Smooth muscle cell (in vitro differentiated cells): ENCODE measurements around the gene AMZ1. TPM values are rescaled to one million over a fixed set of nuclear protein-coding genes. Genes with fewer than 3 reads are reported as not detected.

Source experiments
- DNase-seq: peaks from one replicate; lab custom pipeline; 2025; ENCODE audit not compliant: unreplicated experiment; lab: John Stamatoyannopoulos, UW
- H2AFZ ChIP-seq: fragments of 200-600 bp; sonication (generic); 2 replicates; pipeline ENCODE4 v1.6.0; 2016; ENCODE audit warnings: antibody characterized with exemption, low read depth, mild to moderate bottlenecking
- H3F3A ChIP-seq: fragments of 200-600 bp; sonication (generic); 2 replicates; pipeline ENCODE4 v1.6.0; 2017; ENCODE audit warnings: antibody characterized with exemption, low read depth
- H3K27ac ChIP-seq: fragments of 200-600 bp; sonication (generic); 2 replicates; pipeline ENCODE4 v1.5.1; 2016; ENCODE audit warnings: low read depth, mild to moderate bottlenecking
- H3K27me3 ChIP-seq: fragments of 200-600 bp; sonication (generic); 2 replicates; pipeline ENCODE4 v1.6.1; 2016; ENCODE audit warnings: low read depth, mild to moderate bottlenecking
- H3K36me3 ChIP-seq: fragments of 200-600 bp; sonication (generic); 2 replicates; pipeline ENCODE4 v1.5.1; 2016; ENCODE audit warnings: low read depth
- H3K4me1 ChIP-seq: fragments of 200-600 bp; sonication (generic); 2 replicates; pipeline ENCODE4 v1.5.1; 2016; ENCODE audit warnings: low read depth
- H3K4me2 ChIP-seq: fragments of 200-600 bp; sonication (generic); 2 replicates; pipeline ENCODE4 v1.6.0; 2016; ENCODE audit warnings: mild to moderate bottlenecking
- H3K4me3 ChIP-seq: fragments of 200-600 bp; sonication (generic); 2 replicates; pipeline ENCODE4 v1.5.1; 2016; ENCODE audit warnings: mild to moderate bottlenecking
- H3K79me2 ChIP-seq: fragments of 200-600 bp; sonication (generic); 2 replicates; pipeline ENCODE4 v1.6.0; 2016; ENCODE audit warnings: low read depth, mild to moderate bottlenecking
- H3K9ac ChIP-seq: fragments of 200-600 bp; sonication (generic); 2 replicates; pipeline ENCODE4 v1.6.0; 2016; ENCODE audit warnings: low read depth
- H3K9me3 ChIP-seq: fragments of 200-600 bp; sonication (generic); replicated peaks from 2 replicates; pipeline ENCODE4 v1.5.1; 2016; ENCODE audit warnings: low read depth
- H4K20me1 ChIP-seq: fragments of 200-600 bp; sonication (generic); 2 replicates; pipeline ENCODE4 v1.6.0; 2016; ENCODE audit warnings: low read depth
- CTCF ChIP-seq: fragments of 200-600 bp; sonication (generic); IDR thresholded peaks from 2 replicates; pipeline ENCODE4 v1.5.1; 2017; ENCODE audit warnings: borderline replicate concordance, mild to moderate bottlenecking, antibody characterized with exemption; ENCODE audit not compliant: insufficient read depth, poor library complexity, severe bottlenecking
- WGBS: methylation state at CpG from one replicate; pipeline ENCODE4 v1.1.7; 2016; ENCODE audit warnings: low lambda C conversion rate; 5-methylcytosine and 5-hydroxymethylcytosine counted together
- polyA plus RNA-seq: library from polyadenylated mRNA; unstranded; fragments of >200 nt; fragmentation: Nextera tagmentation; extraction: Ambion mirVana; gene quantifications from 2 replicates; pipeline ENCODE4 v1.2.1, GENCODE V29; 2016
- total RNA-seq: library from RNA; depleted of rRNA; stranded (reverse); fragments of >200 nt; gene quantifications from 2 replicates; pipeline ENCODE4 v1.2.3, GENCODE V29; 2014

Gene AMZ1
- total and polyA plus RNA-seq, 2 experiments from 2014 or later = 0.63 to 1.1 TPM

DNA sequence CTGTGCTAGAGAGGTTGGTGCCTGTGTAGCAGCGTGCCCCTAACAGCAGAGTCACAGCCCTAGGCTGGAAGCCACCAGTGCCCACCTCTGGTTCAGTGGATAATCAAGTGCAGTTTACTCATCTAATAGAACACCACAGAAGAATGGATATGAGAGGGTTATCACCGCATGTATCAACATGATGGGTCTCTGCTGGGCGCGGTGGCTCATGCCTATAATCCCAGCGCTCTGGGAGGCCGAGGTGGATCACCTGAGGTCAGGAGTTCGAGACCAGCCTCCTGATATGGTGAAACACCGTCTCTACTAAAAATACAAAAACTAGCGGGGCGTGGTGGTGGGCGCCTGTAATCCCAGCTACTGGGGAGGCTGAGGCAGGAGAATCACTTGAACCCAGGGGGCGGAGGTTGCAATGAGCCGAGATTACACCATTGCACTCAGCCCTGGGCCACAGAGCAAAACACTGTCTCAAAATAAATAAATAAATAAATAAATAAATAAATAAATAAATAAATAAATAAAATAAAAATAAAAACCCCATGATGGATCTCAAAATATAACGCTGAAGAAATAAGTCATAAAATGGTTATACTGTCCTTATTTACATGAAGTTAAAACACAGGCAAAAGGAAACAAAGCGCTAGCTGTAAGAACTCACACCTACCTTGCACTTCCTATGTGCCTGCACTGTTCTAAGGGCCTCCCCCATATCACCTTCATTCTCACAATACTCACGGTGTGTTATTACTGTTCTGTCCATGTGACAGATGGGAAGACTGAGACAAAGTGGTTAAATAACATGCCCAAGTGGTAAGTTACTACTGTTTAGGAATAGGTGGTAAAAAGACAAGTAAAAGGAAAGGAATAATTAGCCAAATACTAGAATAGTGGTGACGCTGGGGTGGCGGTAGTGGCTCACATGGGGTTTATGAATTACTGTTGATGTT, 70.9 kb downstream of the AMZ1 start:
- no peak for TF ChIP-seq CTCF
- no peak for DNase-seq
- H3K27ac ChIP-seq = peak overlapping the region; percentile 99
- H3K9ac ChIP-seq = peak overlapping the region; percentile 94
- H3F3A ChIP-seq = peaks cover 27% of the 10 kb centered on the region
- H3K4me3 ChIP-seq = no peak overlapping the region
- H3K4me1 ChIP-seq = peaks cover 22% of the 10 kb centered on the region
- peaks cover 21% of the 10 kb centered on the region for H3K79me2 ChIP-seq
- H2AFZ ChIP-seq = no peak overlapping the region
- no peaks in the 10 kb centered on the region for H3K36me3 ChIP-seq
- 93% methylated on average over 18 of the region's 18 CpGs for WGBS
- peaks cover 3% of the 10 kb centered on the region for H4K20me1 ChIP-seq
- peak overlapping the region; percentile 14 for H3K4me2 ChIP-seq
- no peaks in the 10 kb centered on the region for H3K27me3 ChIP-seq
- no peaks in the 10 kb centered on the region for H3K9me3 ChIP-seq

DNA sequence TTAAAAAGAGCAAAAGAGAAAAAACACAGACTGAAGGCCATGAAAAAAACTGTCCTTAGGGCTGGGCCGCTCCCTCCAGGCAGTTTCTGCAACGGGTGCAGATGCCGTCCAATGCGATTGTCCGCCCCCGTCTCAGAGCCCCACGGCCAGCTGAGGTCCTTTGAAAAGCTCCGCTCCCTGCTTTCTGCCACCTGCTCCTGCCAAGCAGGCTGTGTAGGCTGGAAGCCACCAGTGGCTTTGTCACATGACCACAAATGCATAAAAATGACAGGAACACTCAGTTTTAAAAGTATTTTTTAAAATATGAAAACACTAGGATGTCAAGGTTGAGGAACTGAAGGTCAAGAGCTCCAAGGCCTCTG, 71.7 kb downstream of the AMZ1 start:
- Histone ChIP-seq H3K4me2 (peak overlapping the region; percentile 14), H3K9ac (no peak overlapping the region)
- no peak for TF ChIP-seq CTCF

DNA sequence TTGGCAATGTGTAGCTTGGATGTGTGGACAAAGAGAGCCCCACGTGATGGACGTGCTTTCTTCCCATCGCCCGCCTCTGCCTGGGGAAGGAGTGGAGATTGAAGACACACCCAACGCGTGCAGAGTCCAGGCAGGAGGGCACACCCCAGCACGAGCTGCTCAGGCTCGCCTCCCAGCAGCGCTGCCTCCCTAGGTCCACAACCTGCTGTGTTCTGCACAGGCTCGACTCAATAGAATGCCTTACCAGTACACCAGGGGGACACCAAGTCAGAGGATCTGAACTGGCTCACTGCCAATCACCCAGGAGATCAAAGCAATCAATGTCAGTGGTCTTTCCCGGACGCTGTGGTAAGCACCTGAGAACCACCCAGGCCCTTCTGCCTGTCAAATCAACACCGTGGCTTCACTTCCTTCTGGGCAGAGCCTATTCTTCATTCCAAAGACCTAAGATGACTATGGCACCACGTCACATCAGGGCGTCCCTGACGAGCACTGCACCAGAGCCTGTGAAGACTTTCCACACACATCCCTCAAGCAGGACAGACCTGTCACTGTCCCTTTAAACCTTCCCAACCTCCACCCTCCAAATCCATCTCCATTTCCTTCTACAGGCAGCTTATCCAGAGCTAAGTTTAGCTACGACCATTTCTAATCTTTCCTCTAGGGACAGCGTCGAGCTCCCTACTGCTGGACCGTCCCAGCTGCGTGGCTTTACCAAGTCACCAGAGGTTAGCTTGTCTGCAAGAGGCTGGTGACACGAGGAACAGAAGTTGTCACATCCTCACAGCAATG, 72.3 kb downstream of the AMZ1 start:
- Histone ChIP-seq H3K4me1 (peaks cover 22% of the 10 kb centered on the region), H3K36me3 (no peaks in the 10 kb centered on the region), H4K20me1 (peaks cover 3% of the 10 kb centered on the region), H3K9ac (peak overlapping the region; percentile 39), H3K9me3 (no peaks in the 10 kb centered on the region), H3K27me3 (no peaks in the 10 kb centered on the region), H3K4me3 (no peak overlapping the region), H2AFZ (no peak overlapping the region), H3F3A (peaks cover 27% of the 10 kb centered on the region), H3K4me2 (peak overlapping the region; percentile 54), H3K79me2 (peaks cover 15% of the 10 kb centered on the region), H3K27ac (peak overlapping the region; percentile 99)
- DNase-seq = no peak
- peak; percentile 32 for TF ChIP-seq CTCF
- WGBS = 60% methylated on average over 22 of the region's 22 CpGs

More for the DNA sequence above, 71.7 kb downstream of the AMZ1 start:
- Histone ChIP-seq H3K4me1 (peaks cover 22% of the 10 kb centered on the region), H3K4me3 (no peak overlapping the region), H3K79me2 (peaks cover 18% of the 10 kb centered on the region), H4K20me1 (peaks cover 3% of the 10 kb centered on the region), H3K27me3 (no peaks in the 10 kb centered on the region), H3F3A (peaks cover 27% of the 10 kb centered on the region), H3K9me3 (no peaks in the 10 kb centered on the region), H3K36me3 (no peaks in the 10 kb centered on the region), H3K27ac (peak overlapping the region; percentile 99), H2AFZ (no peak overlapping the region)
- DNase-seq = no peak
- 70% methylated on average over 8 of the region's 8 CpGs for WGBS
